Prostate gland (tissue), 2 donors: ENCODE data around the gene AP1S2. TPM values are rescaled to one million over a fixed set of nuclear protein-coding genes. Genes with fewer than 3 reads are reported as not detected.
A peak's percentile ranks its signal among the peaks of the same experiment; 100 is the strongest.

ENCODE experiments used
- DNase-seq: peaks from one replicate; pipeline ENCODE4 v3.0.0-alpha.2; 2019; ENCODE audit warnings: low spot score
- H3K27ac ChIP-seq, 2 donors: fragments of 200-600 bp; sonication (generic); 2 replicates each; pipeline ENCODE4 v1.5.1; 2017 to 2019
- H3K27me3 ChIP-seq: fragments of 200-600 bp; sonication (generic); replicated peaks from 2 replicates; pipeline ENCODE4 v1.5.1; 2019; ENCODE audit not compliant: insufficient read depth
- H3K36me3 ChIP-seq, 2 donors: fragments of 200-600 bp; sonication (generic); 1 replicate in 1 of 2; 2 replicates in 1 of 2; pipeline versions ENCODE4 v1.5.1 to v1.8.1; 2017 to 2019
- H3K4me1 ChIP-seq: fragments of 200-600 bp; sonication (generic); replicated peaks from 2 replicates; pipeline ENCODE4 v1.5.1; 2019
- H3K4me3 ChIP-seq, 2 donors: fragments of 200-600 bp; sonication (generic); 2 replicates each; pipeline ENCODE4 v1.5.1; 2017 to 2019
- H3K9me3 ChIP-seq: fragments of 200-600 bp; sonication (generic); 2 replicates; pipeline ENCODE4 v1.5.1; 2017
- POLR2A ChIP-seq: fragments of 450-650 bp; IDR thresholded peaks from one replicate; pipeline ENCODE4 v1.6.1; 2016; ENCODE audit warnings: antibody characterized with exemption, mild to moderate bottlenecking
- POLR2AphosphoS5 ChIP-seq: sonication (generic); formaldehyde crosslinking; IDR thresholded peaks from one replicate; pipeline ENCODE4 v1.6.1; 2017; ENCODE audit warnings: antibody characterized with exemption
- WGBS: methylation state at CpG from one replicate; pipeline ENCODE4 v1.1.5; 2018; 5-methylcytosine and 5-hydroxymethylcytosine counted together
- intact Hi-C: fragments of 100-400 bp; cut with DNase I; formaldehyde crosslinking; loops from one replicate; pipeline ENCODE4 v1.14.2; 2022
- total RNA-seq, 2 donors: library from RNA; depleted of rRNA; stranded (reverse); fragments of >200 nt; gene quantifications; one replicate each; pipeline ENCODE4 v1.1.0, GENCODE V29; 2016
- TF ChIP-seq, protein P1 (sequence below), 4 experiments: fragments of 200-600 bp in 2 of 4; fragments of 450-650 bp in 2 of 4; sonication (generic) in 2 of 4; IDR thresholded peaks; 1 replicate in 3 of 4; 2 replicates in 1 of 4; pipeline ENCODE4 v1.5.1; 2016 to 2019; ENCODE audit warnings: antibody characterized with exemption in 4 of 4, mild to moderate bottlenecking in 2 of 4, moderate library complexity in 2 of 4

AP1S2 gene
- total RNA-seq, 2 donors from 2014 or later, result 27.3 to 122 TPM

DNA sequence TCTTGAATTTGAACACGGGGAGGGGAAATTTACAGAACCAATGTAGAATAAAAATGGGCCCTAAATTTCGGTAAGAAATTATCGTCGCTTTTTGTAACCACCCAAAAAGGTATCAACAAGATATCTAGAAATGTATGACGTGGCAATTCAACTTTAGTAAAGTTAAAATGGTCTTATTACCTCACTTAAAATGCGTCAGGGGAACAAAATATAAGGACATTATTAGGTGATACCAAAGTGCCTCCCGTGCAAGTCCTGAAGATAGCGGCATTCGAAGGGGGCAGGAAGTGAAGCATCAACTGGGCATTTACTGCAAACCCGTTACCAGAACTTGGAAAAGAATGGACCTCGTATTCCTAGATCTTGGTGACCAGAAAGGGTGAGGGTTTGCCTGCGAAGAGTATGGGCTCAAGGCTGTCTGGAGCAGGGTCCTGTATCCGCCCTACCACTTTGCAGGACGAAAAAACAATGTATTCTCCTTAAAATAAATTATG, 980 bp downstream of the AP1S2 start:
- Histone ChIP-seq H3K27ac (peak overlapping the region in 1 of 2 donors; percentile 82), H3K36me3 (no peaks in the 10 kb centered on the region), H3K27me3 (no peaks in the 10 kb centered on the region), H3K4me3 (peak overlapping the region; percentile 54 to 56), H3K4me1 (no peaks in the 10 kb centered on the region), H3K9me3 (no peaks in the 10 kb centered on the region)
- no peak for DNase-seq
- intact Hi-C loops, result loop anchor here (10.0 kb wide), 1 partner anchor 179 kb away; no protein-coding TSS in a partner anchor
- 31% methylated on average over 14 of the region's 14 CpGs for WGBS
- TF ChIP-seq, protein P1, sequence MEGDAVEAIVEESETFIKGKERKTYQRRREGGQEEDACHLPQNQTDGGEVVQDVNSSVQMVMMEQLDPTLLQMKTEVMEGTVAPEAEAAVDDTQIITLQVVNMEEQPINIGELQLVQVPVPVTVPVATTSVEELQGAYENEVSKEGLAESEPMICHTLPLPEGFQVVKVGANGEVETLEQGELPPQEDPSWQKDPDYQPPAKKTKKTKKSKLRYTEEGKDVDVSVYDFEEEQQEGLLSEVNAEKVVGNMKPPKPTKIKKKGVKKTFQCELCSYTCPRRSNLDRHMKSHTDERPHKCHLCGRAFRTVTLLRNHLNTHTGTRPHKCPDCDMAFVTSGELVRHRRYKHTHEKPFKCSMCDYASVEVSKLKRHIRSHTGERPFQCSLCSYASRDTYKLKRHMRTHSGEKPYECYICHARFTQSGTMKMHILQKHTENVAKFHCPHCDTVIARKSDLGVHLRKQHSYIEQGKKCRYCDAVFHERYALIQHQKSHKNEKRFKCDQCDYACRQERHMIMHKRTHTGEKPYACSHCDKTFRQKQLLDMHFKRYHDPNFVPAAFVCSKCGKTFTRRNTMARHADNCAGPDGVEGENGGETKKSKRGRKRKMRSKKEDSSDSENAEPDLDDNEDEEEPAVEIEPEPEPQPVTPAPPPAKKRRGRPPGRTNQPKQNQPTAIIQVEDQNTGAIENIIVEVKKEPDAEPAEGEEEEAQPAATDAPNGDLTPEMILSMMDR (IDR thresholded peaks at IDR 0.05), result no peak
- no peak for TF ChIP-seq POLR2A
- TF ChIP-seq POLR2AphosphoS5, result no peak

DNA sequence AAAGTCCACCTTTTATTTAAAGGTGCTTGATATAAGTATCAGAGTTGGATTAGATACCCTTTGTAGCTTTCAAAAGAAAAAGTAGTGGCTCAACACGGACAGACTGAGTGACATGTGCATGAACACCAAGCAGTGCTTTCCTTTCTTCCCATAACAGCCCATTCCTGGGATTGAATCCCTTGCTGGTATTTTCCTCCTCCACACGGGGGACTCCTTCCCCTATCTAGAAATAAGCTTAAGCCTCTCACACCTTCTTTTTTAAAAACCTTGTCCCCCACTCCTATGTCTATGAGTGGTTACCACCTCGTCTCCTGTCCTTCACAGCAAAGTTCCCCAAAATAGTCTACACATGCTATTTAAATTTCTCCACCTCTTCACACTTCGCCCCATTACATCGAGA, 5.1 kb downstream of the AP1S2 start:
- intact Hi-C loops, result no loop called here

DNA sequence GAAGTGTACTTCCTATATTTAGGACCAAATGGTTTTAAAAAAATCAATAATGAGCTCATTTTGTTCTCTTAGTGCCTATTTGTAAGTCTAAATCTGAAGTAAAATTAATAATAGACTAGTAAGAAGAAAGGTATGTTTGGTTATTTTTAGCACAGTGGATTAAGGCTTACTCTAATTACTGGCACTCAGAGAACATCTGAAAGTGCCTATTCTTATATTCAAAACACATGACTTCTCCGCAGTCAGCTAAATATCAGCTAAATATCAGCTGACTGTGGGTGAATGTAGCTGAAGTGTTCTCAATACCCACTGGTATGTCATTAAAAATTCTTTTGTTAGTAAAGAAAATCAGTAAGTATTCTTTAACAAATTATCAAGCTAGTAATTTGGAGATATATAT, 6.0 kb downstream of the AP1S2 start:
- H3K9me3 ChIP-seq, result no peaks in the 10 kb centered on the region
- H3K27ac ChIP-seq, result no peak overlapping the region
- intact Hi-C loops, result no loop called here
- no peak for DNase-seq
- H3K4me3 ChIP-seq, result no peak overlapping the region
- TF ChIP-seq, protein P1 (IDR thresholded peaks at IDR 0.05), result no peak
- TF ChIP-seq POLR2A (no peak), POLR2AphosphoS5 (no peak)
- H3K4me1 ChIP-seq, result no peaks in the 10 kb centered on the region
- 80% methylated on average over 1 of the region's 1 CpG for WGBS
- H3K27me3 ChIP-seq, result no peaks in the 10 kb centered on the region
- H3K36me3 ChIP-seq, result no peaks in the 10 kb centered on the region

More for the DNA sequence above, 5.1 kb downstream of the AP1S2 start:
- no peaks in the 10 kb centered on the region for H3K9me3 ChIP-seq
- no peak overlapping the region for H3K4me3 ChIP-seq
- TF ChIP-seq, protein P1 (IDR thresholded peaks at IDR 0.05), result no peak
- H3K4me1 ChIP-seq, result no peaks in the 10 kb centered on the region
- H3K27me3 ChIP-seq, result no peaks in the 10 kb centered on the region
- H3K36me3 ChIP-seq, result no peaks in the 10 kb centered on the region
- H3K27ac ChIP-seq, result no peak overlapping the region
- no peak for DNase-seq
- WGBS, result 68% methylated on average over 5 of the region's 5 CpGs

DNA sequence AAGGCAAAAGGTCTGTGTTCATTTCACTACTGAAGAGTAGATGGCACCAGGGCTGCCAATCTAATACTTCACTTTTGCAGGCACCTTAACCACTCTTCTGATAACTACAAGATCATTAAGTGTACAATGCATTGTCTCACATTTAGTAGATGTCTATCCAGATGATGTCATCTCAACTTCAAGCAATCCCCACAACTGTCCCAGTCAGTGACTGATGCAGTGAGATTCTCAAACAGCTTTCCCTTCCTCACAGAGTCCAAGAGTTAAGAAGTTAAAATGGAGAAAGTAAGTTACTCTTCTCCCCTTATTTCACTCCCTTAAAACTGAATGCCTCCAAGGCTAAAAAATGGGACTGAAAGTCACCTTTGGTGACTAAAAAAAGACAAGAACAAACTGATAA, 10.7 kb downstream of the AP1S2 start:
- Histone ChIP-seq H3K27ac (no peak overlapping the region), H3K4me3 (no peak overlapping the region), H3K36me3 (no peaks in the 10 kb centered on the region), H3K4me1 (no peaks in the 10 kb centered on the region), H3K9me3 (no peaks in the 10 kb centered on the region), H3K27me3 (no peaks in the 10 kb centered on the region)
- TF ChIP-seq POLR2AphosphoS5, result no peak
- no peak for TF ChIP-seq POLR2A
- TF ChIP-seq, protein P1 (IDR thresholded peaks at IDR 0.05), result no peak
- DNase-seq, result no peak
- intact Hi-C loops, result no loop called here

DNA sequence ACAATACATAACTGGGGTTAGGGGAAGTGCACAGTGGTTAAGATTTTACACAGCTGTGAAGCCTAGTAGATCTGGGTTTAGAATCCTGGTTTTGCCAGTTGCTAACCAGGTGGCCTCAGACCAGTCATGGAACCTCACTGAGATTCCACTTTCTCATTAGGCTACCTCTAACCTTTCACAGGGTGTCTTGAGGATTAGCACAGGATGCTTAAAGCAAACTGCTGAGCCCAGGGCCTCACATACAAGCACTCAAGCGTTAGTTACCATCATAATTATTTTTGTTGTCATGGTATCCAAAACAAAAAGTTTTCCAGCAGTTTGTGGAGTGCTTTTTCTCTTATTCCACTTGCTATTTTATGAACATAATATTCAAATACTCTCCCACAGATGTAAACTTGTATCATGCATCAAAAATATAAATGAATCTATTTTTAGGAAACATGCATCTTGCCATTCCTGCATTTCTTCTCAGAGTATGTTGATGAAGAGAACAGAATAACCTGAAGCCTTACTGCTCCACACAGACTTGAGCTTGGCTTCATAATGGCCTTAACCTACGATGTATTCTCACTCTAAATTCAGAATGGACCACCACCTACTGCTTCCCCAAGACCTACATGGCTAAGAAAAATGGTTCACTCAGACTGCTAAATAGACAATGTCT, 12.6 kb downstream of the AP1S2 start:
- Histone ChIP-seq H3K4me3 (no peak overlapping the region), H3K27ac (no peak overlapping the region), H3K9me3 (no peaks in the 10 kb centered on the region), H3K36me3 (no peaks in the 10 kb centered on the region), H3K27me3 (no peaks in the 10 kb centered on the region), H3K4me1 (no peaks in the 10 kb centered on the region)
- intact Hi-C loops, result no loop called here
- WGBS, result 96% methylated on average over 2 of the region's 2 CpGs
- TF ChIP-seq POLR2A (no peak), POLR2AphosphoS5 (no peak)
- DNase-seq, result no peak
